ES-I3 (cell line): ENCODE measurements around the gene IER5.

Source experiments
- H3K36me3 ChIP-seq: 2 replicates; pipeline ENCODE4 v1.6.1; 2013; ENCODE audit warnings: mild to moderate bottlenecking, low read length, control low read depth, moderate library complexity; ENCODE audit not compliant: insufficient read depth
- H3K4me1 ChIP-seq: 2 replicates; pipeline ENCODE4 v1.6.1; 2013; ENCODE audit warnings: mild to moderate bottlenecking, control low read depth, low read length; ENCODE audit not compliant: insufficient read depth
- H3K9ac ChIP-seq: 2 replicates; pipeline ENCODE4 v1.6.1; 2013; ENCODE audit warnings: low read depth, mild to moderate bottlenecking, low read length, moderate library complexity
- H3K9me3 ChIP-seq: 2 replicates; pipeline ENCODE4 v1.6.1; 2013; ENCODE audit warnings: mild to moderate bottlenecking, low read length, moderate library complexity; ENCODE audit not compliant: control insufficient read depth, insufficient read depth

Gene IER5

GRCh38 chr1:181122222-181122621 is 33.7 kb downstream of the IER5 start:
- no peak overlapping the region for H3K9ac ChIP-seq
- H3K36me3 ChIP-seq, result no peaks in the 10 kb centered on the region
- H3K9me3 ChIP-seq, result no peaks in the 10 kb centered on the region
- peaks cover 19% of the 10 kb centered on the region; the same call in 1 of the 2 replicates for H3K4me1 ChIP-seq

- H3K4me1 ChIP-seq, result peaks cover 12% of the 10 kb centered on the region; the same call in 1 of the 2 replicates
- H3K36me3 ChIP-seq, result no peaks in the 10 kb centered on the region
- H3K9me3 ChIP-seq, result no peaks in the 10 kb centered on the region
- H3K9ac ChIP-seq, result no peak overlapping the region
Observed at GRCh38 chr1:181123173-181123572, 34.7 kb downstream of the IER5 start.

GRCh38 chr1:181124291-181124751 is 35.8 kb downstream of the IER5 start:
- Histone ChIP-seq H3K36me3 (no peaks in the 10 kb centered on the region), H3K9me3 (no peaks in the 10 kb centered on the region), H3K9ac (no peak overlapping the region), H3K4me1 (peaks cover 18% of the 10 kb centered on the region)

- Histone ChIP-seq H3K9me3 (no peaks in the 10 kb centered on the region), H3K4me1 (peaks cover 29% of the 10 kb centered on the region), H3K36me3 (no peaks in the 10 kb centered on the region), H3K9ac (no peak overlapping the region)
Observed at GRCh38 chr1:181126289-181126688, 37.8 kb downstream of the IER5 start.

GRCh38 chr1:181126871-181127587 is 38.5 kb downstream of the IER5 start:
- H3K9me3 ChIP-seq, result no peaks in the 10 kb centered on the region
- no peaks in the 10 kb centered on the region for H3K36me3 ChIP-seq
- no peak overlapping the region for H3K9ac ChIP-seq
- peaks cover 29% of the 10 kb centered on the region for H3K4me1 ChIP-seq

GRCh38 chr1:181127898-181128453 is 39.5 kb downstream of the IER5 start:
- H3K9me3 ChIP-seq, result no peaks in the 10 kb centered on the region
- peaks cover 32% of the 10 kb centered on the region for H3K4me1 ChIP-seq
- H3K9ac ChIP-seq, result no peak overlapping the region
- no peaks in the 10 kb centered on the region for H3K36me3 ChIP-seq

- peaks cover 41% of the 10 kb centered on the region for H3K4me1 ChIP-seq
- H3K9me3 ChIP-seq, result no peaks in the 10 kb centered on the region
- no peaks in the 10 kb centered on the region for H3K36me3 ChIP-seq
- H3K9ac ChIP-seq, result no peak overlapping the region
Observed at GRCh38 chr1:181128592-181129497, 40.3 kb downstream of the IER5 start.

GRCh38 chr1:181129771-181130606 is 41.5 kb downstream of the IER5 start:
- H3K4me1 ChIP-seq, result peaks cover 49% of the 10 kb centered on the region
- no peaks in the 10 kb centered on the region for H3K9me3 ChIP-seq
- H3K36me3 ChIP-seq, result no peaks in the 10 kb centered on the region
- no peak overlapping the region for H3K9ac ChIP-seq

- Histone ChIP-seq H3K9me3 (no peaks in the 10 kb centered on the region), H3K36me3 (no peaks in the 10 kb centered on the region), H3K4me1 (peaks cover 60% of the 10 kb centered on the region), H3K9ac (no peak overlapping the region)
Observed at GRCh38 chr1:181131255-181131941, 42.9 kb downstream of the IER5 start.

- Histone ChIP-seq H3K36me3 (no peaks in the 10 kb centered on the region), H3K9me3 (no peaks in the 10 kb centered on the region; the same call in 1 of the 2 replicates), H3K9ac (no peak overlapping the region), H3K4me1 (peaks cover 51% of the 10 kb centered on the region)
Observed at GRCh38 chr1:181133441-181133951, 45.0 kb downstream of the IER5 start.

- Histone ChIP-seq H3K9ac (no peak overlapping the region), H3K36me3 (no peaks in the 10 kb centered on the region), H3K4me1 (peaks cover 49% of the 10 kb centered on the region)
Observed at GRCh38 chr1:181133969-181134418, 45.5 kb downstream of the IER5 start.

GRCh38 chr1:181134543-181135436 is 46.3 kb downstream of the IER5 start:
- no peaks in the 10 kb centered on the region; the same call in 1 of the 2 replicates for H3K9me3 ChIP-seq
- no peaks in the 10 kb centered on the region for H3K36me3 ChIP-seq
- no peak overlapping the region for H3K9ac ChIP-seq
- peaks cover 41% of the 10 kb centered on the region for H3K4me1 ChIP-seq

More at GRCh38 chr1:181133969-181134418, 45.5 kb downstream of the IER5 start:
- no peaks in the 10 kb centered on the region; the same call in 1 of the 2 replicates for H3K9me3 ChIP-seq
